GM18505 (cell line): Measurements from ENCODE around the gene SLC22A4.

Experiments used
- ATAC-seq: cut with Tn5 transposase; IDR thresholded peaks from one replicate; pipeline ENCODE4 v1.9.1; 2021; ENCODE audit not compliant: unreplicated experiment
- POLR2A ChIP-seq: IDR thresholded peaks from 4 replicates; pipeline ENCODE4 v1.6.1; 2011; ENCODE audit warnings: borderline replicate concordance; ENCODE audit not compliant: insufficient read depth, insufficient read length; ENCODE audit errors: extremely low read depth

The SLC22A4 gene

GRCh38 chr5:132363431-132364112 is 69.4 kb downstream of the SLC22A4 start:
- ATAC-seq: no peak
- no peak for TF ChIP-seq POLR2A

GRCh38 chr5:132364319-132364718 is 70.1 kb downstream of the SLC22A4 start:
- no peak for ATAC-seq
- TF ChIP-seq POLR2A: no peak

GRCh38 chr5:132365213-132365612 is 71.0 kb downstream of the SLC22A4 start:
- no peak for TF ChIP-seq POLR2A
- ATAC-seq: no peak

GRCh38 chr5:132368186-132368585 is 74.0 kb downstream of the SLC22A4 start:
- TF ChIP-seq POLR2A: no peak
- ATAC-seq: no peak

GRCh38 chr5:132369007-132369473 is 74.8 kb downstream of the SLC22A4 start:
- no peak for ATAC-seq
- TF ChIP-seq POLR2A: no peak

- TF ChIP-seq POLR2A: peak; percentile 62
- peak; percentile 89 for ATAC-seq
These were observed 75.4 kb downstream of the SLC22A4 start, which contains the start of gene SLC22A5 for GRCh38 chr5:132369474-132370180. SLC22A5 (plus strand) TSS chr5:132369710; CDS start chr5:132369973, 263 bp downstream.

- ATAC-seq: no peak
These were observed 76.2 kb downstream of the SLC22A4 start for GRCh38 chr5:132370181-132370970.

GRCh38 chr5:132370971-132371602 is 76.9 kb downstream of the SLC22A4 start:
- no peak for ATAC-seq
- no peak for TF ChIP-seq POLR2A

More at GRCh38 chr5:132370181-132370970, 76.2 kb downstream of the SLC22A4 start:
- no peak for TF ChIP-seq POLR2A

GRCh38 chr5:132371603-132371994 is 77.4 kb downstream of the SLC22A4 start:
- no peak for ATAC-seq
- TF ChIP-seq POLR2A: no peak

- no peak for TF ChIP-seq POLR2A
- ATAC-seq: no peak
These were observed 77.9 kb downstream of the SLC22A4 start for GRCh38 chr5:132372127-132372526.

GRCh38 chr5:132372542-132372941 is 78.3 kb downstream of the SLC22A4 start:
- no peak for TF ChIP-seq POLR2A
- no peak for ATAC-seq

- ATAC-seq: no peak
- no peak for TF ChIP-seq POLR2A
These were observed 81.8 kb downstream of the SLC22A4 start for GRCh38 chr5:132375957-132376356.
